Fibroblast of mammary gland (primary cell): Measurements from ENCODE around the gene AIG1.

Source experiments
- DNase-seq: peaks from one replicate; pipeline ENCODE4 v3.0.0-alpha.2; 2010; ENCODE audit warnings: low read depth
- H3K4me3 ChIP-seq: 2 replicates; pipeline ENCODE4 v1.5.1; 2011; ENCODE audit warnings: low read depth, mild to moderate bottlenecking, low read length, moderate library complexity; ENCODE audit not compliant: control insufficient read depth
- TF ChIP-seq, protein P1 (sequence below): conservative IDR thresholded peaks from 2 replicates; pipeline ENCODE4 v1.5.1; 2011; ENCODE audit warnings: low read depth, low read length, inconsistent platforms; ENCODE audit not compliant: control insufficient read depth, insufficient read depth

The AIG1 gene

DNA sequence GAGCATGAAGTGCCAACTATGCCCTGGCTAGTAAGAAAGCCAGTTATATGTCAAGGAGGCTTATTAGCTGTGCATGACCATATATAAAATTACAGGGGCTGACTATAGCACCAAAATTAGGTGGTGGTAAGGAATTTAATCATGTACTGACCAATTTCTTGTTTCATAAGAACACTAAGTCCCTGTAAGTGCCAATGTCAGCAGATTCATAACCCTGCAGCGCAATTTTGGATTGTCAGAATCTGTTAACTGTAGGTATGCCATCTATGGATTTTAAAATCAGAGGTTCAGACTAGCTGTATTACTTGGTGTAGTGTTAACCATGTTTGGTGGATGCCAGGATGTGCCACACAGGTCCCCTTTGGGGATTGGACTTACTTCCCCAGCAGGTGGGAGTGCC lies 207.8 kb downstream of the AIG1 start:
- H3K4me3 ChIP-seq: no peak overlapping the region
- TF ChIP-seq, protein P1, sequence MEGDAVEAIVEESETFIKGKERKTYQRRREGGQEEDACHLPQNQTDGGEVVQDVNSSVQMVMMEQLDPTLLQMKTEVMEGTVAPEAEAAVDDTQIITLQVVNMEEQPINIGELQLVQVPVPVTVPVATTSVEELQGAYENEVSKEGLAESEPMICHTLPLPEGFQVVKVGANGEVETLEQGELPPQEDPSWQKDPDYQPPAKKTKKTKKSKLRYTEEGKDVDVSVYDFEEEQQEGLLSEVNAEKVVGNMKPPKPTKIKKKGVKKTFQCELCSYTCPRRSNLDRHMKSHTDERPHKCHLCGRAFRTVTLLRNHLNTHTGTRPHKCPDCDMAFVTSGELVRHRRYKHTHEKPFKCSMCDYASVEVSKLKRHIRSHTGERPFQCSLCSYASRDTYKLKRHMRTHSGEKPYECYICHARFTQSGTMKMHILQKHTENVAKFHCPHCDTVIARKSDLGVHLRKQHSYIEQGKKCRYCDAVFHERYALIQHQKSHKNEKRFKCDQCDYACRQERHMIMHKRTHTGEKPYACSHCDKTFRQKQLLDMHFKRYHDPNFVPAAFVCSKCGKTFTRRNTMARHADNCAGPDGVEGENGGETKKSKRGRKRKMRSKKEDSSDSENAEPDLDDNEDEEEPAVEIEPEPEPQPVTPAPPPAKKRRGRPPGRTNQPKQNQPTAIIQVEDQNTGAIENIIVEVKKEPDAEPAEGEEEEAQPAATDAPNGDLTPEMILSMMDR: no peak
- DNase-seq: no peak

DNA sequence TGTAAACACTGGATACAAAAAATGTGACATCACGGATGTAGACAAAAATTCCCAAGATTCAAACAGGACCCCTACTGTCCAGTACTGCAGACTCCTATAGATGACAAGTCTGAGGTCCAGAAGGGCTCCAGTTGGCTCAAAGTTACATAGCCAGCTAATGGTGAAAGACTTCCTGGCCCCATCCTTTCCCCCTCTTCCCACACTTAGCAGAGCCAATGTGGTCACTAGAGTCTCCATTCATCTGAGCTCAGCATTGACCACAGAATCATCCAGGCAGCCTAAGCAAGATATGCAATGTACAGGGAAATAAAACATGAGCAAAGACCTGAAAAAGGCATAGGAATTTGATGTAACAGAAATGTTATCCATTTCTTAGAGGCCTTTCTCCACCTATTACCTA lies 209.3 kb downstream of the AIG1 start:
- TF ChIP-seq, protein P1: no peak
- H3K4me3 ChIP-seq: no peak overlapping the region
- DNase-seq: peak; percentile 77

DNA sequence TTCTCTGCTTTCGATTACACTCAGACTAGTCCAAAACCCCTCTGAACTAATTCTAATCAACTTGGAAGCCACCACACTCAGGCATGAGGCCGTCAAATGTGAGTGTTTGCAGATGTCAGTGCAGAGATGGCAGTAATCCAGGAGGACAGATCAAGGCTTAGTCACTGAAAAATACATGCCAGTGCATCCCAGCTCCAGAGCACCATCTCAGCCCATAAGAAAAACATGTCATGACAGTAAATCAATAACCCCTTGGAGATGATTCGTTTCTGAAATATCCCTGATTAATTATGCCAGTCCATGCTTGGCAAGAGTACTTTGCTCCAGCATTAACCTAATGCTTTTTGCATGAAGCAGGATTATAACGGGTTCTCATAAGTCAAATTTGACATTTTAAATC lies 210.3 kb downstream of the AIG1 start:
- no peak overlapping the region for H3K4me3 ChIP-seq
- TF ChIP-seq, protein P1: no peak
- peak; percentile 94 for DNase-seq

DNA sequence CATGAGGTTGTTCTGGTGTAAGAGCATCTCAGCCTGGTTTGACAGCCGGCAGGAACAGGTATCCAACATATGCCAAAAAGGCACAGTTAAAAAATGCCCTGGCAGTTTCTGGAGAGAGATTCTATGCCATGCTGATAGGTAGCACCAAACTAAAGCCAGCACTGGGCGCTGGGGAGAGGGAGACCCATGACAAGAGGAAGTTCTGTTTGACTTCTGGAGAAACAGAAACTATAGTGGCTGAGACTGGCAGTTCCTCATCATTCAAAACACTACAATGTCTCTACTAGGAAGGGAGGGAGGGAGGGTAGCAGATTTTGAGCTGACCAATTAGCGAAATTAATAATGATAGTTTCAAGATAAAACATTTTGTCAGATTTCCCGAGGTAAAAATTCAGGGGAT lies 215.7 kb downstream of the AIG1 start:
- TF ChIP-seq, protein P1: no peak
- DNase-seq: no peak
- no peak overlapping the region for H3K4me3 ChIP-seq

DNA sequence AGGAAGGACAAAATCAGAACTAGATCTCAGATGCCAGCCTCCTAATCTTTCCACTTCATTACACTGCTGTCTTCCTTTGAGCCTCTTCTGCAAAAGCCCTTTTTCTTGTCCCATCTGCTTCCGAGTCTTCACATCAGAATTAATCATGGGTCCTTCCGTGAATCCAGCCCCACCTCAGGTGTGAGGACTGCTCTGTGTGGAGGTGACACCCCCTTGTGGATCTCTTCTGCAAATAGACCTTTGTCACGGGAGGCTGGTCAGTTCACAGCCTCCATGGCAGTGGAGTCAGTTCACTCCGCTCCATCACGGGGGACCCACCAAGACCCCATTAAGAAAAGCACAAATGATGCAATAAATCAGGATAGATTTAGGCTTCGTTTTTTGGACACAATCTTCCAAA lies 218.7 kb downstream of the AIG1 start:
- H3K4me3 ChIP-seq: no peak overlapping the region
- TF ChIP-seq, protein P1: peak; percentile 25
- DNase-seq: peak; percentile 26

DNA sequence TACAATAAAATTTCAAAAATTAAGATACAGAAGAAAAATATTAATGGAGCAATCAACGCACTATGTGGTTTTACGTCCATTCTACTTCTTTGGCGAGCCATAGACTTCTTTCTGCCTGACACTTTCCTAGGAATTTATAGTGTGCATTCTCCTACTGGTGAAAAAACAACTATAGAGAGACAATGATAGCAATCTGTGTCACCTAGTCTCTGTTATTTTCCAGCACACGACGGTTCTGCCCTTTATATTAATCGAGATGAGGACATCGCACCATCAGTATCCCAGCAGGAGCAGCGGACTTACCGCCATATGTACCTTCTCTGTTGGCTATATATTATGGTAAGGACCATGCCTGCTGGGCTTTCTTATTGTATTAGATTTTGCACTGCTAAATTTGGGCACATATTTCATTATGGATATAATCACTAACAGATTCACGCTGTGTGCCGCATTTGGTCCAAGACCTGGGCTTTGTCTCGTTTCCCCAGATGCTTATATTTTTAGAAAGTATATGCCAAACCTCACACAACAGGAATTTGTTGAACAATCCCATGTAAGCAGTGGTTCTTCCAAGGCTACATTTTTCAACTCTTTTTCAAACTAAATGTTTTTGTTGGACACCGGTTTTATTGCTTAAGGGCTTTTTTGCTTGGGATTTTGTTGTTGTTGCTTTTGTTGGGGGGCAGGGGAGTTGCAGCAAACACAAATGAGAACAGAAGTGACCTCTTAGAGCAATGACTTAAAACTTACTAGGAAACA lies 223.4 kb downstream of the AIG1 start:
- H3K4me3 ChIP-seq: no peak overlapping the region
- TF ChIP-seq, protein P1: no peak
- DNase-seq: peak; percentile 30
